GM19438 (cell line): ENCODE measurements around the gene BNC2.

Experiments
- ATAC-seq: cut with Tn5 transposase; IDR thresholded peaks from one replicate; pipeline ENCODE4 v1.9.1; 2021; ENCODE audit warnings: low read depth; ENCODE audit not compliant: unreplicated experiment

Gene BNC2

DNA sequence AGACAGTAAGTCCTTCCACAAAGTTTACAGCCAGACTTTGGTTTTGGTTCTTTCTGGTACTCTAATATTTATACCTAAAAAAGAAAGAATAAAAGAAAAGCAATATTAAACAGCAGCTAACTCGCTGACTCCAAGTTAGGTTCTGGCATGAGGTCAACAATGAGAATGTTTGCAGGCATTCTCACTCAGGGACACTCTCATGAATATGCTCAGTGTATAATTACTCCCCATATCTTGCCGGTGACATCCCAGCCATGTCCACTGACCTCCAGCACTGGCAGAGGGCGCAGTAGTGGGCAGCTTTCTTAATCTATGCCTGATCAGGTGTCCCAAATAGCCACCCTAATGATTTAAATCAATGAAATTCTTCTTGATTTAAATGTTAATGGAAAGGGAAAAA lies 151.5 kb downstream of the BNC2 start:
- no peak for ATAC-seq

GRCh38 chr9:16718296-16718695 lies 152.2 kb downstream of the BNC2 start:
- no peak for ATAC-seq

DNA sequence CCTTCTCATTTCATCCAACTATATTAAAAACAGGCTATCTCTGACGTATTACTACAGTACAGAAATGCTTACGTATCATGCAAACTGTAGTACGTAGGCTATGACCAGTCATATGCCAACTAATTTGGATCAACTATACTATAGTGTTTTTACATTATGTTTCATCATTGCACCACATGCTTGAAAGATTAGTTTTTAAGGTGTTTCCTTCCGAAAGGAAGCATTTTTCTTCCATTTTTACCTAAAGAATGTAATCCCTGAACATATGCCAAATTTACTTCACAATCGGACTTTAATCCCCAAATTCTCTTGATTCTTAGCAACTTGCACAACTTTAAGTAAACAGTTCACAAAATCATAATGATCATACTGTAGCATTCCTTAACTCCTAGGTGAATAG lies 153.9 kb downstream of the BNC2 start:
- no peak for ATAC-seq

DNA sequence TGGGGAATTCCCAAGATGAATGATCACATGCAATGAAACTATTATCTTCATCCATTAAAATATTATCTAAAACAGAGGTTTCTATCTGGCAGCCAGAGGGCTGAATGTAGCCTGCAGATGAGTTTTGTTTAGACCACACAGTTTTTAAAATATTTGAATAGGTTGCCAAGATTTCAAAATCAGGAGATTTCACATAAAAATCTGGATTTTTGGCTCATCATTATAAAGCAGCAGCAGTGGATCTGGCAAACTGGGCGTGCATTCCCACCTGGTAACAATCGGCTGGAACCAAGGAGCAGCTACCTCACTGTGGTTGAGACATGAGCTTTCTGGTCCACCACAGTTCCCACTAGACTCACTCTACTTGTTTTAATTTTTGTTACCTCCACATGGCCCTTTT lies 155.1 kb downstream of the BNC2 start:
- ATAC-seq: no peak

- no peak for ATAC-seq
Measured at GRCh38 chr9:16712787-16713186, 157.7 kb downstream of the BNC2 start.

DNA sequence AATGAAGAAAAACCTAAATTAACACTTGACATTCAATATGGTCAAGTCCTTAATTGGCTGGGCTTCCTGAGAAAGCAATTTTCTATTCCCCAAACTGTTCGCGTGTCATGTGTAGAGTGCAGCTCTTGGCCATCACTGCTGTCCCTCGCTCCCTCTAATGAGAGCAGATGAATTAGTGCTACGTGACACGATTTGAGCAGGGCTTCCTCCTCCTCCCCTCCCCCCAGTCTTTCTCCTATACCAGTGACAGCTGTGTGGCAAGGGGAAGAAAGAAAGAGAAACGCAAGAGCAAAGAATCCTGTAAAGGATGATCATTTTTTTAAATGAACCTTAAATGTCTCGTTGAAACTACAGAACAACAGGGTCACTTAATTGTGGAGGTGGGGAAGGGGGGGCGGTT lies 159.6 kb downstream of the BNC2 start:
- no peak for ATAC-seq

DNA sequence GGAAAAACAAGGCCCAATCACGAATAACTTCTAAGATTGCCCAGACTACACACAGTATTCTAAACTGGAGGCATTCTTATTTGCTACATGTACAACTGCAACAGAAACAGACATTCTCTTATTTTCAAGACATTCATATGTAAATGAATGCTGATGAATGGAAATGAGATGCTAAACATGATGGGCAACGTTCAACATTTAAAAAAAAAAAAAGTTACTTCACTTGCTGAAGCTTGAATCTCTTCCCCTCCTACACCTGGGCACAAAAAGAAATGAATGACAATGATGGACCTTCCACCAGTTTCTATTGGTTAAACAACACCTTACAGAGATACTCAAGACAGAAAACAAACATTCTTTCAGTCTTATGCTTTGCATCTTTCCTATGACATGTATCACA lies 160.5 kb downstream of the BNC2 start:
- ATAC-seq: no peak

DNA sequence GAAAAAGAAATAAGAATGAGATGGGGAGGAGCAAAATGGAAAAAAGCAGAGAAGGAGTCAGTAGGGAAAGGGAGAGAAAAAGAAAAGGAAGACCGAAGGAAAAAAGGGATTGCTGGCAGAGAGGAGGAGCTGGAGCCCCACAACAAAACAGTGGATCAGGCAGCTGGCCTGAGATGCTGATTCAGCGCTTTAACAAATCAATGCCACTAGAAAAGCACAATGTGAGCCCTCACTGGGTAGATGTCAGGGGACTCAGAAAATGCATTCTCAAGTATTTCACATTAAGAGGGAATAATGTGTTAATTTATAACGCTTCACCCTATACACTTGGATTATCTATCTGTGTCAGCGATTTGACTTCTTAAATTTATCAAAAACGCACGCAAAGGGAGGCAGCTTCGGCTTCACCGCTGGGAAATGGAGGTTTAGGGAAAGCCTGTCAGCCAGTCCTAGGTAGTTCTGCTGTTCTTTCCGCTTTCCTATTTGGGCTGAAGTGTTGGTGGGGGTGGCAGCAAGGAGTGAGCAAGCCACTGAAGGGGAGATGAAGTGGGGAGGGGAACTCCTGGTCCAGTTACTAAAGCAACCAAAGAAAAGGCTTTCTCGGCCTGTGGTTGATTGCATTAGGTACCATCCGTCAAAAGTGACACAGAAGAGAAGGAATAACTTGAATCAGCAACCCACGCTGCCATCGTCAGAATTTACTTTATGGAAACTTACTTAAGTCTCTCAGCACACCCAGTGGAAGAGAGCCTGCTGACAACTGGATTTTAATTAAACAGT lies 161.6 kb downstream of the BNC2 start:
- no peak for ATAC-seq

GRCh38 chr9:16705111-16705604 lies 165.3 kb downstream of the BNC2 start:
- ATAC-seq: no peak

DNA sequence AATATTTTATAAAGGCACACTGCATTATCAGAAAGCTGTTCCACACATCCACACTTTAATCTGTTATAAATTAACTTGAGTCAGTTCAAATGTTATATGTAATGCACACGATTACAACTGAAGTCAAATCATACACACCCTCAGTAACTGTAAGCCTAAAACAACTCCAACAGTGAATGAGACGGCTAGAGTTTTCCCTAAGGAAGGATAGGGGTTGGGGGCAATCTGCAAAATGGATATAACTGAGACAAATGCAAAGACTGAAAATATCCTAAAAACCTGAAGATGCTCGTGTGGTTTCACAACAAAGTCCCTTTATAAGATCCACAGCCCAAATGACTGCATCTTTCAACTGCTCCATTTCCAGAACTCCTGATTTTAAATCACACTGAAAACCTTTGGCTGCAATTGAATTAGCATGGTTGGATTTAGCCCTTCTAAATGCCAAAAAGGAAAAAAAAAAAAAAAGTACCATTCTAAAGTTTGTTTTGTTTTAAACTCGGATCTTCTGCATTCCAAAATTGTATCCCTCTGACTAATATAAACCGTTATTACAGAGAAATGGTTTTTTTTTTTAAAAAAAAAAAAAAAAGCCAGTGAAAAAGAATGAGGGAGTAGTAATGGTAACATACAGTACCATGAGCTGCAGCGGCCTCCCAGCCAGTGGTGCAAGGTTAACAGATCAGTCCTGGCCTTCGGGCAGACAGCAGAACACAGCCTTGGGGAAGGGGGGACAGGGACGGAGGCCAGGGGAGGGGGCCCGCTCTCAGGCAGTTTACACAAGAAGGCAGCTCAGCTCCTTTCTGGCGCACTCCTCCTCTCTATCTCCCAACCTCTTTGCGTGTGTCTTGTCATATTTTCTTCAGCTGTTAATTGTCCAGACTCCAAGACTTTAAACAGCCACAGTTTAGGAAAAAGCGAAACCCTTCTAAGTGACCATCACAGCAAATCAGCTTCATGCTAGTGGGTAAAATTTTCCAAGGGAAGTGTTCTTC lies 166.1 kb downstream of the BNC2 start:
- ATAC-seq: no peak

DNA sequence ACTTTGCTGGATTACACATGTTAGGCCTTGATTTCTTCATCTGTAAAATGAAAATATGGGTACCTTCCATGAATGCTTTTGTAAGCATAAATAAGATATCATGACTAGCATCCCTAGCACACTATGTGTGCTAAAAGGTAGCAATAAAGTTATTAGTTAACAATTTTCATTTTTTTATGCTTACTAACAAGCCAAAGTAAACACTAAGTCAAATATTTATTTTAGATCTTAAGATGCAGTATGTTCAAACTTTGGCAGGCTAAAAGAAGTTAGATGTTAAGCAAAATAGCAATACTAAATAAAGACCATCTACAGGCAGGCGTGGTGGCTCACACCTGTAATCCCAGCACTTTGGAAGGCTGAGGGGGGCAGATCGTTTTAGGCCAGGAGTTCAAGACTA lies 169.1 kb downstream of the BNC2 start:
- no peak for ATAC-seq

DNA sequence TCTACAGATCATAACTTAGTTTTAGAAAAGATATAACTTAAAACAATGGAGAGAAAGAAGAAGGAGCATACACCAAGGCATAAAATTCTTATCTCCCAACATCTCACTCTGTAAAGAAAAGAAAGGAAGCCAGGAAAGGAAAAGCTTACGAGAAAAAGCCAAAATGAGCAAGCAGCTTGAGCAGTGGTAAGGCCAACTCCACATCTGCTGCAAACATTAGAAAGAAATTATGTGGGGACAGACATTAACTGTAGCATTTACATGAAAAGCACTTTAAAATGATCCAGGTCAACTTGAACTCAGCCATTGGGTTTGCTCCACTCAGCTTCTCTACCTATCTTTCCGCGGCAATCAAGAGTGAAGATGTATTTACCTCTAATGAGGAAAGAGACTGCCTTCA lies 176.9 kb downstream of the BNC2 start:
- ATAC-seq: no peak

DNA sequence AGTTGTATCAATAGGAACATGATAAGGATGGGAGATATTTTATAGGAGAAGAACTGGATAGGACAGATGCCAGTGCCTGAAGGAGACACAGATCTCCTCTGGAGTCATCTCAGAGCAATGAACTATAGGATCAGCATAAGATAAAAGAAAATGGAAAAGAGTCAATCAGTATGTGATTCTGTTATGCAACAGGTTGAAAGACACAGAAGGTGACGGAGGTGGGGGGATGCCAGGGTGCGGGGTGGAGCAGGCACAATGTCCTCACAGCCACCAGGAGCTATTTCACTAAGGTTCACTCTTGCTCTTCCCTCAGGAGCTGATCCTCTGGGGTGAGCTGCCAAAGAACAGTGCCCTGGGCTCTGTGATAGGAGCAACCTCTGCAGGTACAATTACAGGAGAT lies 179.8 kb downstream of the BNC2 start:
- no peak for ATAC-seq

GRCh38 chr9:16690205-16690604 lies 180.3 kb downstream of the BNC2 start:
- ATAC-seq: no peak

DNA sequence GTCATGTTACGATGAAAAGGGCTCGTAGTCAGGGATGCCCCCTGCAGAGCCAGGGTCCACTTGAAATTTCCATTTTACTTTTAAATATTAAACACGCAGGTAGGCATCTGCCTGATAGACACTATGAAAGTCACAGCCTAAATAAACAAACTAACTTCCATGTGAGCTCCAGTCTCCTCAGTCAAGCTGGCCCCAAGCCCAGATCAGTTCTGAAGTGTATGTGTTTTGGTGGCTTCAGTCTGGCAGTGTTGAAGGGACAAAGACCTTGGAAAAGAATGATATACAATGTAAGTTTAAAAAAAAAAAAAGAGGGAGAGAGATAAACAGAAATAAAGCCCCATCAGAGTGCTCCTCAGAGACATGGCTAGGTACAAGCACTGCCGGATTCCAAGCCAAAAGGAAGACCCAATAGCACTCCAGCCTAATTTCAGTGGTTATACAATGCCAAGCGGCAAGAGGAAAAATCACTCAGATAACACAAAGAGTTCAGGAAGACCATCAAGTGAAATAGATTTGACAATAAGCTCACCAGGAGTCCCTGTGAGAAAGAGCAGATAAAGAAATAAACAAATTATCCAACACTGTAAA lies 181.0 kb downstream of the BNC2 start:
- ATAC-seq: no peak

GRCh38 chr9:16688814-16689213 lies 181.7 kb downstream of the BNC2 start:
- ATAC-seq: no peak

DNA sequence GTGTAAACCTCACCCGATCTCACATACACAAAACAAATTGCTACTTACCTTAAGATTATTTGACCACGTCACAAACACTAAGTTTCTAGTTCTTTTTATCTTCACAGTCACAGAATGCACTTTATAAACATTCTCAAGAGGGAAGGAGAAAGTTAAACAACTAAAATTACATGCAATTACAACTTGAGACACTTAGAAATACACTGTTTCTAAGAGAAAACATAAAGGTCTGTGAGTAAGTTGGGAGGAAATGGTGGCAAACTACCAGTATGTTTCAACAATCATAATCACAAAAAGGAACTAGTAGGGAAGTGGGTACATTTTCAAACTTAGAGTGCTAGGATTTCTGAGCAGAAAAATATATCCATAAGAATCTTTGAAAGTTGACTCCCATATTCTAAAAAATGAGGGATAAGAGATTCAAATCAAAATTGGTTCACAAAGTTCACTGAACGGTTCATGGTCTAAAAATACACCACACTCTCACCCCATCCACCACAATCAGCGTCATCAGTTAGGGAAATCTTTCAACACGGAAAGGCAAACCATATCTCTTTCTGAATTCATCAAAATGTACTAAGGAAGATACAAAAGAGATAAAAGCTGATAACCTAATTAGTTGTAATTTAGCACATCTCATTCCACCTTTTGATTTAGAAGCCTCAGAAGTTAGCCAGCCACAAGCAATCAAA lies 182.6 kb downstream of the BNC2 start:
- no peak for ATAC-seq

DNA sequence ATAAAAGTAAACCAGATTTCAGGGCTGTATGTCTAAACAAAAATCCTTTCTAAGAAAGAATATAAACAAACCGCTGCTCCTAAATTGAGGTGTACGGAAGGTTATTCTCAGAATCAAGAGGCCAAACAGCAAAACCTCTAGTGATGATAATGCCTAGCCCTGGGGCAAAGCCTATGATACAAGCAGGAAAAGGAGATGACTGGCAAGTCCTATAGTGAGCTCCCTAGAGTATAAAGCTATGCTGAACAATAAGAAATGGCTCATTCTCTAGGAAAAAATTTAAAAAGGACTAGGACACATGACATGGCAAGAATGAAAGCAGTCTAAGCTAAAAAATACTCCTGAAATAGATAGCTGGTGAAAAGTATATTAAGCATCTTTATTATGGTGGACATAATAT lies 187.1 kb downstream of the BNC2 start:
- ATAC-seq: no peak

DNA sequence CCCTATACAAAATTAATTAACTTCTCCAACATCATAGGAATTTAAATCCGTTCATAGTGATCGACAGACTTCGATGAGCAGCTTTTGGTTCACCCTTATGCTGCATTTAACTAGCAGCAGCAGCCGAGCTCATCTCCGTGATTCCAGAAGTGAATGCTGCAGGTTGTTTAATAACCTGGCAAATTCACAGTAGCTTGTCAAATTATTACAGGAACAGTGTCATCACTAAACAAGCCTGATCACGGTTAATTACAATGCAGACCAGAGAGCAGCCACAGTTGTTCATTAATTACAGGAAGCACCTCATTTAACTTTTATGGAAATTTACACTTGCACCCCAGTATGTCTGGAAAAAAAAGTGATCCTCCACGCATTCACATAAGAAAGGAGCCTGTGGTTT lies 188.2 kb downstream of the BNC2 start:
- no peak for ATAC-seq

DNA sequence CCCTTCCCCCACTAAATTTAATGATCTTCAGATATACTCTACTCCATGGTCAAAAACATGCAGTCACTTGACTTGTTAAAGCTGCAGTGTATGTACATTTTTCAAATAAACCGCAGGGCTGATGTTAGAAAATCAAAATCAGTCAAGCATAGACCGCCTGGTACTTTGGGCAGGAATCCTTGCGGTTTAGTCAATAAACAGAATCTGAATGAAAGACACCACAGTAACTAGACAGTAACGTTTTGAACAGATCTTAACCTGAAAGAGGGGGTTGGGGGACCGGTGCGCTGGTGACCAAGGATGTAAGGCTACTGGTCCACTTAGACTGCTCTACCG lies 188.8 kb downstream of the BNC2 start:
- no peak for ATAC-seq
